ENCODE measurements around the gene TTC36. TPM values are rescaled to one million over a fixed set of nuclear protein-coding genes. Genes with fewer than 3 reads are reported as not detected.

The TTC36 gene
- total RNA-seq, 1 donor from 2014 or later: not detected

GRCh38 chr11:118532852-118533768, 5.8 kb downstream of the TTC36 start:
- no peak for TF ChIP-seq CTCF (IDR thresholded peaks at IDR 0.05; ENCODE audit: insufficient read depth, low read length, severe bottlenecking)
- Histone ChIP-seq H3K4me3 (ENCODE audit: low read depth, low read length) (no peak overlapping the region), H3K27me3 (ENCODE audit: control insufficient read depth, insufficient read depth, low read length) (no peaks in the 10 kb centered on the region), H3K36me3 (ENCODE audit: control insufficient read depth, insufficient read depth, low read length) (peaks cover 3% of the 10 kb centered on the region)
- DNase-seq (ENCODE audit: low read depth): no peak
- no peak for FAIRE-seq

GRCh38 chr11:118533769-118534729, 6.8 kb downstream of the TTC36 start:
- Histone ChIP-seq H3K36me3 (ENCODE audit: control insufficient read depth, insufficient read depth, low read length) (peaks cover 3% of the 10 kb centered on the region), H3K27me3 (ENCODE audit: control insufficient read depth, insufficient read depth, low read length) (no peaks in the 10 kb centered on the region), H3K4me3 (ENCODE audit: low read depth, low read length) (no peak overlapping the region)
- DNase-seq (ENCODE audit: low read depth): no peak
- no peak for FAIRE-seq
- no peak for TF ChIP-seq CTCF (IDR thresholded peaks at IDR 0.05; ENCODE audit: insufficient read depth, low read length, severe bottlenecking)

GRCh38 chr11:118535261-118535660, 8.0 kb downstream of the TTC36 start:
- DNase-seq (ENCODE audit: low read depth): no peak
- Histone ChIP-seq H3K27me3 (ENCODE audit: control insufficient read depth, insufficient read depth, low read length) (no peaks in the 10 kb centered on the region), H3K36me3 (ENCODE audit: control insufficient read depth, insufficient read depth, low read length) (peaks cover 3% of the 10 kb centered on the region), H3K4me3 (ENCODE audit: low read depth, low read length) (no peak overlapping the region)
- no peak for FAIRE-seq
- no peak for TF ChIP-seq CTCF (IDR thresholded peaks at IDR 0.05; ENCODE audit: insufficient read depth, low read length, severe bottlenecking)

- peak; percentile 53 for DNase-seq (ENCODE audit: low read depth)
- no peaks in the 10 kb centered on the region for H3K27me3 ChIP-seq (ENCODE audit: control insufficient read depth, insufficient read depth, low read length)
- no peak for TF ChIP-seq CTCF (IDR thresholded peaks at IDR 0.05; ENCODE audit: insufficient read depth, low read length, severe bottlenecking)
- no peak for FAIRE-seq
- H3K4me3 ChIP-seq (ENCODE audit: low read depth, low read length): no peak overlapping the region
- H3K36me3 ChIP-seq (ENCODE audit: control insufficient read depth, insufficient read depth, low read length): peaks cover 3% of the 10 kb centered on the region
Observed at GRCh38 chr11:118536726-118537125, 9.5 kb downstream of the TTC36 start.

GRCh38 chr11:118537409-118537980, 10.2 kb downstream of the TTC36 start:
- Histone ChIP-seq H3K36me3 (ENCODE audit: control insufficient read depth, insufficient read depth, low read length) (peaks cover 1% of the 10 kb centered on the region), H3K27me3 (ENCODE audit: control insufficient read depth, insufficient read depth, low read length) (no peaks in the 10 kb centered on the region), H3K4me3 (ENCODE audit: low read depth, low read length) (no peak overlapping the region)
- FAIRE-seq: no peak
- no peak for TF ChIP-seq CTCF (IDR thresholded peaks at IDR 0.05; ENCODE audit: insufficient read depth, low read length, severe bottlenecking)
- DNase-seq (ENCODE audit: low read depth): no peak

Measured in bronchial epithelial cell (primary cell).